Transverse colon (tissue), 4 donors: ENCODE measurements around the gene APOC4. TPM values are rescaled to one million over a fixed set of nuclear protein-coding genes. Genes with fewer than 3 reads are reported as not detected.
A peak's percentile ranks its signal among the peaks of the same experiment; 100 is the strongest.
"Not testable (repeated sequence)": the region's sequence is repeated elsewhere in the genome, so short reads cannot be mapped to it uniquely, and the experiment has no call there.

Source experiments
- DNase-seq: peaks from one replicate; pipeline ENCODE4 v3.0.0-alpha.2; 2019
- H3K27ac ChIP-seq, 4 donors: fragments of 200-600 bp; sonication (generic); 2 replicates each; pipeline ENCODE4 v1.5.1; 2016 to 2018; ENCODE audit warnings: inconsistent platforms in 4 of 4
- H3K27me3 ChIP-seq: fragments of 200-600 bp; sonication (generic); 2 replicates; pipeline ENCODE4 v1.5.1; 2017; ENCODE audit warnings: inconsistent platforms
- H3K36me3 ChIP-seq, 4 donors: fragments of 200-600 bp; sonication (generic); 2 replicates each; pipeline ENCODE4 v1.5.1; 2017 to 2019; ENCODE audit warnings: inconsistent platforms in 4 of 4
- H3K4me1 ChIP-seq, 4 donors: fragments of 200-600 bp; sonication (generic); 2 replicates each; pipeline ENCODE4 v1.5.1; 2017 to 2020; ENCODE audit warnings: inconsistent platforms in 4 of 4
- H3K4me3 ChIP-seq, 4 donors: fragments of 200-600 bp; sonication (generic); 1 replicate in 1 of 4; 2 replicates in 3 of 4; pipeline versions ENCODE4 v1.5.1 to v1.6.1; 2017 to 2019; ENCODE audit warnings: inconsistent platforms in 4 of 4
- H3K9me3 ChIP-seq, 2 donors: fragments of 200-600 bp; sonication (generic); 2 replicates each; pipeline ENCODE4 v1.5.1; 2017 to 2019; ENCODE audit warnings: inconsistent platforms in 2 of 2
- CTCF ChIP-seq, 5 experiments: fragments of 200-600 bp in 3 of 5; fragments of 450-650 bp in 2 of 5; sonication (generic) in 3 of 5; IDR thresholded peaks; 1 replicate in 2 of 5; 2 replicates in 3 of 5; pipeline ENCODE4 v1.5.1; 2016 to 2017; ENCODE audit warnings: antibody characterized with exemption in 5 of 5, inconsistent platforms in 3 of 5, mild to moderate bottlenecking in 2 of 5, moderate library complexity in 1 of 5
- EP300 ChIP-seq: sonication (generic); formaldehyde crosslinking; IDR thresholded peaks from one replicate; pipeline ENCODE4 v1.6.1; 2017; ENCODE audit warnings: antibody characterized with exemption, low read depth
- POLR2A ChIP-seq: fragments of 450-650 bp; IDR thresholded peaks from one replicate; pipeline ENCODE4 v1.6.1; 2016; ENCODE audit warnings: antibody characterized with exemption, mild to moderate bottlenecking, moderate library complexity
- POLR2AphosphoS5 ChIP-seq, 3 donors: sonication (generic); formaldehyde crosslinking; IDR thresholded peaks; one replicate each; pipeline ENCODE4 v1.6.1; 2016; ENCODE audit warnings: antibody characterized with exemption in 3 of 3
- WGBS, 2 donors: methylation state at CpG; one replicate each; pipeline ENCODE4 v1.1.5; 2018; ENCODE audit warnings: low coverage in 1 of 2; 5-methylcytosine and 5-hydroxymethylcytosine counted together
- in situ Hi-C, 4 donors: fragments of 200-750 bp; cut with MboI; loops; one replicate each; pipeline versions ENCODE4 v1.15.0 to v1.15.1; 2017; ENCODE audit warnings: low sequenced_read_pairs in 3 of 4, low pct_ligation_motif_present in 1 of 4, low pct_unique_long_range_greater_than_20kb in 1 of 4
- intact Hi-C: fragments of 100-400 bp; cut with DNase I; formaldehyde crosslinking; loops from one replicate; pipeline ENCODE4 v1.15.1; 2023; ENCODE audit warnings: low total_unique reads
- total RNA-seq, 4 donors: library from RNA; depleted of rRNA; stranded (reverse); fragments of >200 nt; gene quantifications; one replicate each; pipeline ENCODE4 v1.1.0, GENCODE V29; 2016

Gene APOC4
- total RNA-seq, 4 donors from 2014 or later = not detected

- in situ Hi-C loops = no loop called here
- peak; percentile 74 for DNase-seq
- intact Hi-C loops = no loop called here
- H3K27ac ChIP-seq = peak overlapping the region; percentile 53 to 75 (median 68)
- no peaks in the 10 kb centered on the region for H3K27me3 ChIP-seq
- 31 to 55% methylated on average over 2 to 7 of the region's 8 CpGs for WGBS, 2 donors
- TF ChIP-seq CTCF (IDR thresholded peaks at IDR 0.05) (no peak), EP300 (no peak), POLR2AphosphoS5 (IDR thresholded peaks at IDR 0.05) (peak in 2 of 3 donors; percentile 39 to 59), POLR2A (no peak)
- peaks cover 0 to 29% (median 5%) of the 10 kb centered on the region in 4 donors for H3K4me1 ChIP-seq
- H3K36me3 ChIP-seq = no peaks in the 10 kb centered on the region
- H3K9me3 ChIP-seq = no peaks in the 10 kb centered on the region
- H3K4me3 ChIP-seq = no peak overlapping the region
Observed at GRCh38 chr19:44925114-44925891, 16.7 kb upstream of the APOC4 start.

GRCh38 chr19:44926245-44927077 is 15.6 kb upstream of the APOC4 start:
- H3K4me3 ChIP-seq = peak overlapping the region in 1 of 4 donors; percentile 25
- DNase-seq, in situ Hi-C loops, intact Hi-C loops, H3K9me3 ChIP-seq, H3K27me3 ChIP-seq, H3K36me3 ChIP-seq: not testable (repeated sequence)
- H3K4me1 ChIP-seq = peaks cover 0 to 29% (median 5%) of the 10 kb centered on the region in 4 donors
- WGBS, 2 donors = 50 to 86% methylated on average over 3 to 14 of the region's 19 CpGs
- peak overlapping the region; percentile 35 to 58 (median 50) for H3K27ac ChIP-seq

- Histone ChIP-seq H3K36me3 (no peaks in the 10 kb centered on the region), H3K4me3 (no peak overlapping the region), H3K27ac (peak overlapping the region; percentile 33 to 58 (median 42)), H3K9me3 (no peaks in the 10 kb centered on the region), H3K4me1 (peaks cover 0 to 29% (median 5%) of the 10 kb centered on the region in 4 donors), H3K27me3 (no peaks in the 10 kb centered on the region)
- in situ Hi-C loops (no loop called here), intact Hi-C loops (no loop called here)
- DNase-seq = no peak
- WGBS, 2 donors = 29 to 100% methylated on average over 2 to 5 of the region's 5 CpGs
- TF ChIP-seq EP300 = no peak
- no peak for TF ChIP-seq POLR2AphosphoS5 (IDR thresholded peaks at IDR 0.05)
- TF ChIP-seq CTCF (IDR thresholded peaks at IDR 0.05) = no peak
- TF ChIP-seq POLR2A = no peak
Observed at GRCh38 chr19:44927746-44928145, 14.3 kb upstream of the APOC4 start.

GRCh38 chr19:44930088-44930487 is 11.9 kb upstream of the APOC4 start:
- TF ChIP-seq POLR2A = no peak
- no peak for TF ChIP-seq POLR2AphosphoS5 (IDR thresholded peaks at IDR 0.05)
- no peak for TF ChIP-seq CTCF (IDR thresholded peaks at IDR 0.05)
- TF ChIP-seq EP300 = no peak
- H3K4me3 ChIP-seq = no peak overlapping the region
- H3K4me1 ChIP-seq = peaks cover 0 to 21% (median 5%) of the 10 kb centered on the region in 4 donors
- H3K27ac ChIP-seq = no peak overlapping the region
- H3K9me3 ChIP-seq = no peaks in the 10 kb centered on the region
- 90 to 92% methylated on average over 4 to 7 of the region's 7 CpGs for WGBS, 2 donors
- no peak for DNase-seq
- intact Hi-C loops = no loop called here
- in situ Hi-C loops = no loop called here
- H3K27me3 ChIP-seq = no peaks in the 10 kb centered on the region
- H3K36me3 ChIP-seq = no peaks in the 10 kb centered on the region
